HEK293 (cell line): ENCODE results near the gene CLIC3.

Experiments
- ATF2 ChIP-seq: fragments of 450-650 bp; formaldehyde crosslinking; IDR thresholded peaks from 2 replicates; pipeline ENCODE4 v1.5.1; 2016; ENCODE audit warnings: missing biosample characterization, missing genetic modification characterization, low read depth
- EGR2 ChIP-seq: fragments of 450-650 bp; formaldehyde crosslinking; IDR thresholded peaks from 2 replicates; pipeline ENCODE4 v1.5.1; 2016; ENCODE audit warnings: low read depth, missing biosample characterization, missing genetic modification characterization
- ELK4 ChIP-seq: IDR thresholded peaks from 2 replicates; pipeline ENCODE4 v1.6.1; 2011; ENCODE audit warnings: mild to moderate bottlenecking, low read depth, low read length, borderline replicate concordance
- GLIS1 ChIP-seq: fragments of 450-650 bp; formaldehyde crosslinking; IDR thresholded peaks from 2 replicates; pipeline ENCODE4 v1.5.1; 2016; ENCODE audit warnings: missing biosample characterization, missing genetic modification characterization
- KLF1 ChIP-seq: fragments of 450-650 bp; formaldehyde crosslinking; IDR thresholded peaks from 2 replicates; pipeline ENCODE4 v1.5.1; 2016; ENCODE audit warnings: missing biosample characterization, missing genetic modification characterization
- KLF9 ChIP-seq: fragments of 450-650 bp; formaldehyde crosslinking; IDR thresholded peaks from 2 replicates; pipeline ENCODE4 v1.5.1; 2016; ENCODE audit warnings: missing biosample characterization, missing genetic modification characterization, low read depth
- SALL2 ChIP-seq: fragments of 450-650 bp; formaldehyde crosslinking; IDR thresholded peaks from 2 replicates; pipeline ENCODE4 v1.5.0; 2017; ENCODE audit warnings: missing biosample characterization, mild to moderate bottlenecking, missing genetic modification characterization, borderline replicate concordance
- SETDB1 ChIP-seq: IDR thresholded peaks from one replicate; pipeline ENCODE4 v1.6.1; 2017; ENCODE audit warnings: mild to moderate bottlenecking, low read length, moderate library complexity, mixed read lengths; ENCODE audit not compliant: insufficient read length
- SP2 ChIP-seq: fragments of 450-650 bp; formaldehyde crosslinking; IDR thresholded peaks from 2 replicates; pipeline ENCODE4 v1.5.1; 2016; ENCODE audit warnings: missing biosample characterization, missing genetic modification characterization
- TSHZ1 ChIP-seq: fragments of 450-650 bp; formaldehyde crosslinking; IDR thresholded peaks from 2 replicates; pipeline ENCODE4 v1.5.1; 2016; ENCODE audit warnings: missing biosample characterization, missing genetic modification characterization, borderline replicate concordance
- ZBTB1 ChIP-seq: fragments of 450-650 bp; formaldehyde crosslinking; IDR thresholded peaks from 2 replicates; pipeline ENCODE4 v1.5.1; 2016; ENCODE audit warnings: missing biosample characterization, missing genetic modification characterization
- ZBTB7A ChIP-seq: fragments of 450-650 bp; formaldehyde crosslinking; IDR thresholded peaks from 2 replicates; pipeline ENCODE4 v1.5.1; 2016; ENCODE audit warnings: low read depth, missing biosample characterization, missing genetic modification characterization
- ZFHX2 ChIP-seq: fragments of 450-650 bp; formaldehyde crosslinking; conservative IDR thresholded peaks from 2 replicates; pipeline ENCODE4 v1.5.1; 2016; ENCODE audit warnings: missing biosample characterization, missing genetic modification characterization
- ZFP69B ChIP-seq: fragments of 450-650 bp; formaldehyde crosslinking; IDR thresholded peaks from 2 replicates; pipeline ENCODE4 v1.5.1; 2016; ENCODE audit warnings: missing biosample characterization, missing genetic modification characterization
- ZIC2 ChIP-seq: fragments of 450-650 bp; formaldehyde crosslinking; IDR thresholded peaks from 2 replicates; pipeline ENCODE4 v1.5.1; 2016; ENCODE audit warnings: missing biosample characterization, missing genetic modification characterization
- ZNF169 ChIP-seq: fragments of 450-650 bp; formaldehyde crosslinking; IDR thresholded peaks from 2 replicates; pipeline ENCODE4 v1.5.1; 2016; ENCODE audit warnings: missing biosample characterization, missing genetic modification characterization
- ZNF184 ChIP-seq: fragments of 450-650 bp; IDR thresholded peaks from 2 replicates; pipeline ENCODE4 v1.5.1; 2018; ENCODE audit warnings: missing biosample characterization, mild to moderate bottlenecking, missing genetic modification characterization
- ZNF26 ChIP-seq: fragments of 450-650 bp; formaldehyde crosslinking; IDR thresholded peaks from 2 replicates; pipeline ENCODE4 v1.5.1; 2016; ENCODE audit warnings: missing biosample characterization, missing genetic modification characterization
- ZNF366 ChIP-seq: fragments of 450-650 bp; formaldehyde crosslinking; conservative IDR thresholded peaks from 2 replicates; pipeline ENCODE4 v1.5.1; 2016; ENCODE audit warnings: missing biosample characterization, missing genetic modification characterization
- ZNF394 ChIP-seq: fragments of 450-650 bp; formaldehyde crosslinking; IDR thresholded peaks from 2 replicates; pipeline ENCODE4 v1.5.1; 2016; ENCODE audit warnings: missing biosample characterization, missing genetic modification characterization, mild to moderate bottlenecking, moderate library complexity, borderline replicate concordance
- ZNF404 ChIP-seq: fragments of 450-650 bp; formaldehyde crosslinking; IDR thresholded peaks from 2 replicates; pipeline ENCODE4 v1.5.1; 2017; ENCODE audit warnings: missing biosample characterization, missing genetic modification characterization
- ZNF423 ChIP-seq: fragments of 450-650 bp; formaldehyde crosslinking; IDR thresholded peaks from 2 replicates; pipeline ENCODE4 v1.5.1; 2016; ENCODE audit warnings: missing biosample characterization, missing genetic modification characterization
- ZNF449 ChIP-seq: fragments of 450-650 bp; formaldehyde crosslinking; IDR thresholded peaks from 2 replicates; pipeline ENCODE4 v1.5.1; 2017; ENCODE audit warnings: missing biosample characterization, mild to moderate bottlenecking, missing genetic modification characterization, moderate library complexity
- ZNF473 ChIP-seq: fragments of 450-650 bp; formaldehyde crosslinking; IDR thresholded peaks from 2 replicates; pipeline ENCODE4 v1.5.1; 2017; ENCODE audit warnings: missing biosample characterization, missing genetic modification characterization
- ZNF558 ChIP-seq: fragments of 450-650 bp; formaldehyde crosslinking; IDR thresholded peaks from 2 replicates; pipeline ENCODE4 v1.5.1; 2016; ENCODE audit warnings: missing biosample characterization, missing genetic modification characterization
- ZNF571 ChIP-seq: fragments of 450-650 bp; formaldehyde crosslinking; IDR thresholded peaks from 2 replicates; pipeline ENCODE4 v1.5.0; 2017; ENCODE audit warnings: missing biosample characterization, missing genetic modification characterization
- ZNF626 ChIP-seq: fragments of 450-650 bp; sonication (Bioruptor Pico); formaldehyde crosslinking; IDR thresholded peaks from 2 replicates; pipeline ENCODE4 v1.5.1; 2018; ENCODE audit warnings: missing biosample characterization, missing genetic modification characterization, inconsistent platforms
- ZNF670 ChIP-seq: fragments of 450-650 bp; formaldehyde crosslinking; IDR thresholded peaks from 2 replicates; pipeline ENCODE4 v1.5.1; 2016; ENCODE audit warnings: missing biosample characterization, missing genetic modification characterization, low read depth
- ZNF747 ChIP-seq: fragments of 450-650 bp; formaldehyde crosslinking; IDR thresholded peaks from 2 replicates; pipeline ENCODE4 v1.5.1; 2016; ENCODE audit warnings: missing biosample characterization, missing genetic modification characterization
- ZSCAN18 ChIP-seq: fragments of 450-650 bp; formaldehyde crosslinking; IDR thresholded peaks from 2 replicates; pipeline ENCODE4 v1.5.1; 2016; ENCODE audit warnings: missing biosample characterization, missing genetic modification characterization

The CLIC3 gene

GRCh38 chr9:136991993-136992818 is 4.2 kb downstream of the CLIC3 start, which contains the start of gene PAXX (continued):
- TF ChIP-seq TSHZ1 (tag by site-specific recombination) = no peak
- TF ChIP-seq ZNF184 (tag by site-specific recombination) = no peak
- TF ChIP-seq ZNF449 (tag by site-specific recombination) = no peak
- peak; percentile 97 for TF ChIP-seq KLF9 (tag by site-specific recombination)
- no peak for TF ChIP-seq ZNF626 (tag by site-specific recombination)
- TF ChIP-seq ZNF394 (tag by site-specific recombination) = peak; percentile 87
- no peak for TF ChIP-seq ZNF747 (tag by site-specific recombination)
- TF ChIP-seq ZNF423 (tag by site-specific recombination) = no peak
- TF ChIP-seq ZNF558 (tag by site-specific recombination) = no peak
- TF ChIP-seq ZNF571 (tag by site-specific recombination) = no peak
- TF ChIP-seq ZBTB7A (tag by site-specific recombination) = no peak
- TF ChIP-seq ZIC2 (tag by site-specific recombination) = peak; percentile 54
- no peak for TF ChIP-seq ZNF670 (tag by site-specific recombination)
- TF ChIP-seq ZNF404 (tag by site-specific recombination) = no peak
- no peak for TF ChIP-seq ZNF473 (tag by site-specific recombination)
- peak; percentile 79 for TF ChIP-seq ZFP69B (tag by site-specific recombination)
- TF ChIP-seq KLF1 (tag by site-specific recombination) = peak; percentile 89
- no peak for TF ChIP-seq SALL2 (tag by site-specific recombination)
- TF ChIP-seq ZFHX2 (tag by site-specific recombination) = 0 out of 2 replicates have a peak, but pooled peaks have one; percentile 7
- TF ChIP-seq ZNF366 (tag by site-specific recombination) = no peak
- no peak for TF ChIP-seq ZNF169 (tag by site-specific recombination)
- TF ChIP-seq ZSCAN18 (tag by site-specific recombination) = no peak
- 0 out of 2 replicates have a peak, but pooled peaks have one; percentile 38 for TF ChIP-seq ZBTB1 (tag by site-specific recombination)
- TF ChIP-seq ATF2 (tag by site-specific recombination) = no peak
- peak; percentile 71 for TF ChIP-seq SP2 (tag by site-specific recombination)
- no peak for TF ChIP-seq ZNF26 (tag by site-specific recombination)
- no peak for TF ChIP-seq SETDB1
- no peak for TF ChIP-seq ELK4
- TF ChIP-seq EGR2 (tag by site-specific recombination) = no peak
- TF ChIP-seq GLIS1 = peak; percentile 49; the same call in 1 of the 2 replicates
